ENCODE data around the gene PRKCA.
"Not testable (repeated sequence)": the region's sequence is repeated elsewhere in the genome, so short reads cannot be mapped to it uniquely, and the experiment has no call there.

PRKCA gene

GRCh38 chr17:66698270-66698669 lies 395.9 kb downstream of the PRKCA start:
- no peak for DNase-seq

- no peak for DNase-seq
These were observed 399.0 kb downstream of the PRKCA start for GRCh38 chr17:66701462-66701861.

GRCh38 chr17:66702106-66702936 lies 399.9 kb downstream of the PRKCA start:
- peak; percentile 66 for DNase-seq

- no peak for DNase-seq
These were observed 402.6 kb downstream of the PRKCA start for GRCh38 chr17:66704858-66705520.

- DNase-seq, result no peak
These were observed 404.5 kb downstream of the PRKCA start for GRCh38 chr17:66706851-66707450.

GRCh38 chr17:66711401-66711800 lies 409.0 kb downstream of the PRKCA start:
- peak; percentile 58 for DNase-seq

GRCh38 chr17:66711881-66712321 lies 409.5 kb downstream of the PRKCA start:
- peak; percentile 95 for DNase-seq

GRCh38 chr17:66712453-66712852 lies 410.0 kb downstream of the PRKCA start:
- no peak for DNase-seq

- DNase-seq, result not testable (repeated sequence)
These were observed 410.7 kb downstream of the PRKCA start for GRCh38 chr17:66713021-66713532.

- DNase-seq, result no peak
These were observed 411.2 kb downstream of the PRKCA start for GRCh38 chr17:66713533-66714042.

- peak; percentile 79 for DNase-seq
These were observed 411.9 kb downstream of the PRKCA start for GRCh38 chr17:66714046-66715023.

- DNase-seq, result peak; percentile 44
These were observed 412.8 kb downstream of the PRKCA start for GRCh38 chr17:66715076-66715675.

GRCh38 chr17:66715745-66716156 lies 413.3 kb downstream of the PRKCA start:
- DNase-seq, result peak; percentile 91

- DNase-seq, result peak; percentile 65
These were observed 414.0 kb downstream of the PRKCA start for GRCh38 chr17:66716236-66717026.

GRCh38 chr17:66717641-66718058 lies 415.2 kb downstream of the PRKCA start:
- DNase-seq, result peak; percentile 82

GRCh38 chr17:66720027-66720426 lies 417.6 kb downstream of the PRKCA start:
- no peak for DNase-seq

GRCh38 chr17:66720567-66720966 lies 418.2 kb downstream of the PRKCA start:
- DNase-seq, result no peak

GRCh38 chr17:66722341-66722740 lies 419.9 kb downstream of the PRKCA start:
- DNase-seq, result peak; percentile 17

- DNase-seq, result peak; percentile 93
These were observed 422.3 kb downstream of the PRKCA start for GRCh38 chr17:66724581-66725341.

GRCh38 chr17:66725438-66725837 lies 423.0 kb downstream of the PRKCA start:
- DNase-seq, result not testable (repeated sequence)

Measured in NCI-H69 (cell line).